ENCODE results near the gene ECT2L.

GRCh38 chr6:138818496-138819194 is 22.8 kb downstream of the ECT2L start:
- TF ChIP-seq CTCF (IDR thresholded peaks at IDR 0.05), result no peak
- TF ChIP-seq POLR2A (IDR thresholded peaks at IDR 0.05), result no peak

Data from heart left ventricle (tissue), 13 donors.